Stomach (tissue), 9 donors: ENCODE results near the gene SLC22A1. TPM values are rescaled to one million over a fixed set of nuclear protein-coding genes. Genes with fewer than 3 reads are reported as not detected.

ENCODE experiments used
- DNase-seq, 2 donors: peaks; one replicate each; pipeline versions ENCODE4 v3.0.0 to v3.0.0-alpha.2; 2013 to 2019
- H3K27ac ChIP-seq, 5 donors: fragments of 200-600 bp in 4 of 5; sonication (generic) in 4 of 5; one replicate each; pipeline ENCODE4 v1.5.1; 2013 to 2019; ENCODE audit warnings: mild to moderate bottlenecking in 1 of 5, moderate library complexity in 1 of 5
- H3K27me3 ChIP-seq, 3 donors: fragments of 200-600 bp; sonication (generic); one replicate each; pipeline ENCODE4 v1.5.1; 2017 to 2019; ENCODE audit warnings: mixed run types in 1 of 3
- H3K36me3 ChIP-seq, 4 donors: fragments of 200-600 bp; sonication (generic); 1 replicate in 3 of 4; 2 replicates in 1 of 4; pipeline ENCODE4 v1.5.1; 2016 to 2019
- H3K4me1 ChIP-seq, 4 donors: fragments of 200-600 bp; sonication (generic); one replicate each; pipeline ENCODE4 v1.5.1; 2016 to 2019
- H3K4me3 ChIP-seq, 4 donors: fragments of 200-600 bp; sonication (generic) in 3 of 4; one replicate each; pipeline ENCODE4 v1.5.1; 2016 to 2019; ENCODE audit warnings: mild to moderate bottlenecking in 1 of 4
- H3K9me3 ChIP-seq, 4 donors: fragments of 200-600 bp; sonication (generic); one replicate each; pipeline ENCODE4 v1.5.1; 2016 to 2019
- EP300 ChIP-seq: sonication (generic); formaldehyde crosslinking; IDR thresholded peaks from one replicate; pipeline ENCODE4 v1.6.1; 2017; ENCODE audit warnings: antibody characterized with exemption
- POLR2A ChIP-seq, 4 donors: fragments of 450-650 bp; IDR thresholded peaks; one replicate each; pipeline ENCODE4 v1.6.1; 2016; ENCODE audit warnings: antibody characterized with exemption in 4 of 4, control low read depth in 2 of 4, mild to moderate bottlenecking in 1 of 4, moderate library complexity in 1 of 4
- POLR2AphosphoS5 ChIP-seq, 3 donors: sonication (generic); formaldehyde crosslinking; IDR thresholded peaks; one replicate each; pipeline ENCODE4 v1.6.1; 2016; ENCODE audit warnings: antibody characterized with exemption in 3 of 3
- WGBS, 5 donors: extraction: QIAGEN DNeasy Blood & Tissue Kit in 3 of 5; methylation state at CpG; one replicate each; pipeline versions ENCODE4 v1.1.5 to v1.1.7; 2013 to 2018; 5-methylcytosine and 5-hydroxymethylcytosine counted together
- intact Hi-C: fragments of 100-400 bp; cut with DNase I; formaldehyde crosslinking; loops from one replicate; pipeline ENCODE4 v1.15.1; 2023; ENCODE audit warnings: low total_unique reads
- polyA plus RNA-seq, 3 donors: library from polyadenylated mRNA; stranded (reverse); fragments of 200-250 nt; gene quantifications; one replicate each; pipeline ENCODE4 v1.2.3, GENCODE V29; 2013
- total RNA-seq, 5 donors: library from RNA; depleted of rRNA; stranded (reverse); fragments of >200 nt; gene quantifications; one replicate each; pipeline versions ENCODE4 v1.1.0 to v1.2.3, GENCODE V29; 2014 to 2016
- TF ChIP-seq, protein P1 (sequence below), 7 experiments: fragments of 450-650 bp in 4 of 7; fragments of 200-600 bp in 3 of 7; sonication (generic) in 3 of 7; IDR thresholded peaks; one replicate each; pipeline ENCODE4 v1.5.1; 2016 to 2019; ENCODE audit warnings: antibody characterized with exemption in 7 of 7, control low read depth in 2 of 7, mild to moderate bottlenecking in 1 of 7
- donor health status: healthy with polysubstance abuse.
- donor health status: Bipolar disorder and iron deficiency.
- donor health status: healthy.

SLC22A1 gene
- total and polyA plus RNA-seq, 8 donors = 0.20 to 36.2 (median 2.2) TPM; not detected in 2

DNA sequence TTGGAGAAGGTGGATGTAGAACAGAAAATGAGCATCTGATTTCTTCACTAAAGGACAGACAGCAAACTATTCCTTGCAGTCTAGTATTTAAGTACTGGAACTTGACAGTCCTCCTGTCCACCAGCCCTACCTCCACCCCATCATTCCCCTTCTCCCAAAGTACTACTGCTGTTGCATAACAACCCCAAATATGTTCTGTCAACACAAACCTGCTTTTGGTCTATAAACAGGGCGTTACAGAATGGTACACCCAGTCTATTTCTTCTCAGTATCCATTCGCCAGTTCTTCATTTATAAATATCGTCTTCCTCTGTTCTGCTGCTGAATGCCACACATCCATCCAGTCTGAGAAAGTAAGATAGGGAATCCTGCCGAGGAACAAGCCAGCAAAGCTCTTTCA, 27.7 kb upstream of the SLC22A1 start:
- intact Hi-C loops = loop anchor here (5.0 kb wide), 1 partner anchor 363 kb away; no protein-coding TSS in a partner anchor
- no peaks in the 10 kb centered on the region for H3K4me1 ChIP-seq
- DNase-seq = no peak
- no peak overlapping the region for H3K27ac ChIP-seq
- 85 to 94% (median 91%) methylated on average over 4 of the region's 4 CpGs for WGBS, 5 donors
- H3K9me3 ChIP-seq = no peaks in the 10 kb centered on the region
- H3K27me3 ChIP-seq = no peaks in the 10 kb centered on the region
- H3K4me3 ChIP-seq = no peak overlapping the region
- TF ChIP-seq, protein P1, sequence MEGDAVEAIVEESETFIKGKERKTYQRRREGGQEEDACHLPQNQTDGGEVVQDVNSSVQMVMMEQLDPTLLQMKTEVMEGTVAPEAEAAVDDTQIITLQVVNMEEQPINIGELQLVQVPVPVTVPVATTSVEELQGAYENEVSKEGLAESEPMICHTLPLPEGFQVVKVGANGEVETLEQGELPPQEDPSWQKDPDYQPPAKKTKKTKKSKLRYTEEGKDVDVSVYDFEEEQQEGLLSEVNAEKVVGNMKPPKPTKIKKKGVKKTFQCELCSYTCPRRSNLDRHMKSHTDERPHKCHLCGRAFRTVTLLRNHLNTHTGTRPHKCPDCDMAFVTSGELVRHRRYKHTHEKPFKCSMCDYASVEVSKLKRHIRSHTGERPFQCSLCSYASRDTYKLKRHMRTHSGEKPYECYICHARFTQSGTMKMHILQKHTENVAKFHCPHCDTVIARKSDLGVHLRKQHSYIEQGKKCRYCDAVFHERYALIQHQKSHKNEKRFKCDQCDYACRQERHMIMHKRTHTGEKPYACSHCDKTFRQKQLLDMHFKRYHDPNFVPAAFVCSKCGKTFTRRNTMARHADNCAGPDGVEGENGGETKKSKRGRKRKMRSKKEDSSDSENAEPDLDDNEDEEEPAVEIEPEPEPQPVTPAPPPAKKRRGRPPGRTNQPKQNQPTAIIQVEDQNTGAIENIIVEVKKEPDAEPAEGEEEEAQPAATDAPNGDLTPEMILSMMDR (IDR thresholded peaks at IDR 0.05) = no peak
- TF ChIP-seq POLR2AphosphoS5 (IDR thresholded peaks at IDR 0.05) = no peak
- no peak for TF ChIP-seq POLR2A (IDR thresholded peaks at IDR 0.05)
- TF ChIP-seq EP300 = no peak
- peaks cover 71 to 100% (median 99%) of the 10 kb centered on the region in 4 donors for H3K36me3 ChIP-seq

DNA sequence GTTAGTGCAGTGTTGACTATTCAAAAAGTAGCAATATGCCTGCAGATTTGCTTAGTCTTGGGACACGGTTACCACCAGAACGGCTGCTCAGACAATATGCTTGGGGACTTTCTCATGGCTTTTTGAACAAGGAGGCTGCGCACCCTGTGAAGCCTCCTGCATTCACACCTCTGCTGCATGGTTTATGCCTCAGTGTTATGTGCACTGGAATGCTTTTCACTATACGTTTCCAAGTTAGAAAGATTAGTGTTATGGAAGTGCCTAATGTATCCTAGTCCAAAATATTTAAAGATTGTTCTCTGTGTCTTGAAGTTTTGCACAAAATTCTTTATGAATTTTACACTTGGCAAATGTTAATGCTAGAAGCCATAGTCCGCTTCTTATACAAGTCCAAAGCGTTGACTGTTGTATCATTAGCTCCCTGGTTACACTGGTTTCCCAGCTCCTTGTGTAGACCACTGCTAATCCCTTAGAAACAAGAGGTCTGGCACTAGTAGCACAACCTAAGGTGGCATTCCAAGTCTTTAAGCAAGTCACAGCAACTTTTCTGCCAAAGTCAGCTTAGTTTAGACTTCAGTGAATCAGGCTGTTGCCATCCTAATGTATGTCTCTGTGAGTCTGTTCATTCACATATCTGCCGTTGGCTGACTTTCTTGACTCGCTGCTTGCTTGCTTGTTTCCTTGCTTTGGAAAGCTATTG, 26.3 kb upstream of the SLC22A1 start:
- Histone ChIP-seq H3K36me3 (peaks cover 57 to 97% (median 94%) of the 10 kb centered on the region in 4 donors), H3K27ac (no peak overlapping the region), H3K4me1 (peaks cover 0 to 7% (median 0%) of the 10 kb centered on the region in 4 donors), H3K9me3 (no peaks in the 10 kb centered on the region), H3K4me3 (no peak overlapping the region), H3K27me3 (no peaks in the 10 kb centered on the region)
- no peak for DNase-seq
- TF ChIP-seq EP300 (no peak), POLR2A (IDR thresholded peaks at IDR 0.05) (no peak), POLR2AphosphoS5 (IDR thresholded peaks at IDR 0.05) (no peak)
- TF ChIP-seq, protein P1 (IDR thresholded peaks at IDR 0.05) = no peak
- intact Hi-C loops = no loop called here
- 89 to 96% (median 91%) methylated on average over 8 of the region's 8 CpGs for WGBS, 5 donors

DNA sequence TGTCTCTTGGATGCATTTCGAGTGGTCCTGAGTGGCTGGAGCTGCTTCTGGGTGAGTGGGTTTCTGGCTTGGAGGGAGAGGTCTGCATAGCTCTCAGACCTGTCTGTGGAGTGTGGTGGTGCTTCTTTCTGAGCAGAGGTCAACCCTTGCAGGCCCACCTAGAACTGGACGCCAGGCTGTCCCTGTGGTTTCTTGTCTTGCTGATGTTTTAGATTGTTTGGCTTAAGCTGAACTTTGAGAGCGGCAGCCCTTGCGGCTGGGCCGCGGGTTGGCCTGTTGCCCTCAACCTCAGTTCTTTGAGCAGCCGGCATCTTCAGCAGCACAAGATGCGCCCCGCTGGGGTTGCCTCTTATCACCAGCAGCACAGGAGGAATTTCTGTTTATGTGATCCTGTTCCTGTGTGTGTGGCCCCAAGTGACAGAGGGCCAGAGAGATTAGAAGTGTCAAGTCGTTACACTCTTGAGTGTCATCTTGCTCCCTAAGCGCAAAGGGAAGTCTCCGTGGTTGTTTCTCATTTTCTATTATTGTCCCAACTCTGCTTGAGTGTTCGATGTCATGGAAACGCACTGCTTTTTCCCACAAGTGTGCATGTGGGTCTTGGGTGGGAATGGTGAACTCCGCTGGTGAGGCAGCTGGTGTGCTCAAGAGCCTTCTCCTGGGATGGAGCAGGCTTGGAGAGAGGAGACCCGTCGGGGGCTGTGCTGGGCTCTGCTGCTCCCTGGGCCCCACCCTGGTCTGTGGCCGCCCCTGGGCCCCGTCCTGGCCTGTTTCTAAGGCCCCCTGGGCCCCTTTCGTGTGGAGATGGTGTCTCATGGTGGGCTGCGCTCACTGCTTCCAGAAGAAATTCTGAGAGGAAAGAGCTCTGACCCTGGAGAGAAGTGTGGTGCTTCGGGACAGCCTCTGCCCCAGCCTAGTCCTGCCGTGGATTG, 20.1 kb upstream of the SLC22A1 start:
- Histone ChIP-seq H3K9me3 (no peaks in the 10 kb centered on the region), H3K4me3 (no peak overlapping the region), H3K4me1 (peaks cover 0 to 8% (median 0%) of the 10 kb centered on the region in 4 donors), H3K27me3 (no peaks in the 10 kb centered on the region), H3K27ac (no peak overlapping the region), H3K36me3 (peaks cover 38 to 91% (median 88%) of the 10 kb centered on the region in 4 donors)
- no peak for DNase-seq
- 79 to 89% (median 83%) methylated on average over 18 to 23 of the region's 23 CpGs for WGBS, 5 donors
- TF ChIP-seq, protein P1 (IDR thresholded peaks at IDR 0.05) = no peak
- TF ChIP-seq EP300 (no peak), POLR2A (IDR thresholded peaks at IDR 0.05) (no peak), POLR2AphosphoS5 (IDR thresholded peaks at IDR 0.05) (no peak)
- intact Hi-C loops = no loop called here

DNA sequence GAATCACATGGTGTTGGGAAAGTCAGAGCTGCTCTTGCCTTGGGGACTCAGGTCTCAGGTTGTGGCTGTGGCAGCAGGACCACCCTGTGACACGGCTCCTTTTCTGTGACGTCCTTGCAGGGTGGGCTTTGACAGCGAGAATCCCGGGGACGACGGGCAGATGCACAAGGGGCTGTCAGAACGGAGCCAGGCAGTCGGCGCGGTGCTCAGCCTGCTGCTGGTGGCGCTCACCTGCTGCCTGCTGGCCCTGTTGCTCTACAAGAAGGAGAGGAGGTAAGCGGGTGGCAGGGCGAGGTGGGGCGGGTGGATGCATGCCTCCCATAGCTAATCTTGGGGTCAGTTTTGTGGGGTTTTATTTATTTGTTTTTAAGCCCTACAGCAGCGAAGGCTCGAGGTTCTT, 19.2 kb upstream of the SLC22A1 start:
- H3K4me1 ChIP-seq = peaks cover 0 to 8% (median 0%) of the 10 kb centered on the region in 4 donors
- WGBS, 5 donors = 93 to 96% (median 95%) methylated on average over 15 to 16 of the region's 16 CpGs
- intact Hi-C loops = no loop called here
- no peak for TF ChIP-seq POLR2A (IDR thresholded peaks at IDR 0.05)
- TF ChIP-seq EP300 = no peak
- TF ChIP-seq, protein P1 (IDR thresholded peaks at IDR 0.05) = no peak
- TF ChIP-seq POLR2AphosphoS5 (IDR thresholded peaks at IDR 0.05) = no peak
- H3K27me3 ChIP-seq = no peaks in the 10 kb centered on the region
- no peak overlapping the region for H3K27ac ChIP-seq
- H3K36me3 ChIP-seq = peaks cover 29 to 89% (median 83%) of the 10 kb centered on the region in 4 donors
- H3K4me3 ChIP-seq = no peak overlapping the region
- no peaks in the 10 kb centered on the region for H3K9me3 ChIP-seq
- DNase-seq = no peak
